Stimulated activated CD4-positive, alpha-beta T cell treated with anti-CD3 and anti-CD28 coated beads, TNF-alpha, amount 100 ng/mL, for 24 hours (primary cell): ENCODE data around the gene ATP9A.
A peak's percentile ranks its signal among the peaks of the same experiment; 100 is the strongest.
"Not testable (repeated sequence)": the region's sequence is repeated elsewhere in the genome, so short reads cannot be mapped to it uniquely, and the experiment has no call there.

Source experiments
- DNase-seq, 3 experiments: peaks; one replicate each; pipeline ENCODE4 v3.0.0-alpha.2; 2020; ENCODE audit warnings: low read depth in 3 of 3

The ATP9A gene

GRCh38 chr20:51577432-51578144, 190.6 kb downstream of the ATP9A start:
- DNase-seq = no peak

DNA sequence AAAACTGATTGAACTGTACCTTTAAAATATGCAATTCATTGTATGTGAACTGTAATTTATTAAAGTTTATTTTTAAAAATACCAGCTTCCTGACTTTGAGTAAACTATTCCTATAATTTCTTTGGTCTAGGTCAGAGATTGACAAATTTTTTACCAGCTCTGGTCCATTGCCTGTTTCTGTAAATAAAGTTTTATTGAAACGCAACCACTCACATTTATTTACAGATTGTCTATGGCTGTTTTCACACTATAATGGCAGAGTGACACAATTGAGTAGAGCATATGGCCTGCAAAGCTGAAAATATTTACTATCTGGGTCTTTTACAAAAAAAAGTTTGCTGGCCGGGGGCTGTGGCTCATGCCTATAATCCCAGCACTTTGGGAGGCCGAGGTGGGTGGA, 192.7 kb downstream of the ATP9A start:
- DNase-seq = no peak

- peak in 1 of 3 experiments; percentile 48 for DNase-seq
Measured at GRCh38 chr20:51574248-51575033, 193.7 kb downstream of the ATP9A start.

DNA sequence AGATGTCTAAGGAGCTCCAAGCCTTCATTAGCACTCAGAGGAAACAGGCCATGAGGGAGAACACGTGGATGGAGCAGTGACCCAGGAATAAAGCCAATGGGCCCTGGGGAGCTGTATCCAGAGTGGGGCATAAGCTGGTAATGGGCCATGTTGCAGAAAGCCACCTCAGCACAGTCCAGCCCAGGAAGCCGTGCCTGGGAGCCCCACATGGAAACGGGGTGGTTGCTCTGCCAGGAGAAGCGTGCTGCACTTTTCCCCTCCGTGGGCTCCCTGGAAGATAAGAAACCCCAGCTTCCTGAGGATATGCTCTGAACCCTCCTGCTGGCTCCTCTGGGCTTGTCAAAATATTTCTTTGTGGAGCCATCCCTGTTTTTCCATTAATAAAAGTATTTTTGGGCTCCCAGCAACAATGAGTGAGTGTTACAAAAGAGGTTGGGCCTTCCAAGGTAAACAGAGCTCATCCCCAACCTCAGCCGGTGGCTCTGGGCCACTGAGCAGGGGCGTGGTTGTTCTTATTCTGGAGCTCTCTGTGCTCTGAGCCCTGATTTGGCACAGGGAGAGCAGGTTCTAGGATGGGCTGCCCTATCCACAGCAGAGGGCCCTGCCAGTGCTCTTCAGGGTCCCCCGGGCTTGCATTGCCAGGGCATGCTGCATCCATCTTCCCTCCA, 194.5 kb downstream of the ATP9A start:
- DNase-seq = no peak

- no peak for DNase-seq
Measured at GRCh38 chr20:51571460-51571794, 196.8 kb downstream of the ATP9A start.

DNA sequence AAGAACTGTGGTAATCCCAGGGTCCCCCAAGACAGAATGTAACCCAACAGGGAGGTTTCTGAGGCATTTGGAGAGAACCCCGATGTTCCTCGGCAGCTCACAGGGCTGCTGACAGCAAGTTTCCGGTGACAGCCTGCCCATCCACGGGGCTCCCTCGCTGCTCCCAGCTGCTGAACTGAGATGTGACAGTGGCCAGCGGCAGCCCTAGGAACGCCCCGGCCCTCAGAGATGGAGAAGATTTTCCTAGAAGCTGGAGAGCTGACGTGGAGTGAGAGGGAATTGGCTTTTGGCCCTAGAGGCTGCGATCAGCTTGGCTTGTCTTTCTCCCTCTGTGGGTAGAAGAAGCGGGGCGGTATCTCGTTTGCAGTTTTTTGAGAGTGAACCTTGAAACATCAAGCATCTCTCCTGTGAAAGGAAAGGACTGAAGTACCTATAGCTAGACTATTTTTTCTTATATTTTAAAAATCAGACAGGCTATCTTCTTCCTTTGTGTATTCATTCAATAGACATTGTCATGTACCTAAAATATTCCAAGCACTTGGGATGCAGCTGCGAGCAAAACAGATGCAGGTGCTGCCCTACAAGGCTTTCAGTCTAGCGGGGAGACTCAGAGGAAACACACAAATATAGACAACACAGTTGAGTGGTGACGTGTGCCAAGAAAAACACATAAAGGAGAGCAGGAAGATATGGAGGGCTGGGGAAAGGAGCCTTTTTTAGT, 197.3 kb downstream of the ATP9A start:
- no peak for DNase-seq

DNA sequence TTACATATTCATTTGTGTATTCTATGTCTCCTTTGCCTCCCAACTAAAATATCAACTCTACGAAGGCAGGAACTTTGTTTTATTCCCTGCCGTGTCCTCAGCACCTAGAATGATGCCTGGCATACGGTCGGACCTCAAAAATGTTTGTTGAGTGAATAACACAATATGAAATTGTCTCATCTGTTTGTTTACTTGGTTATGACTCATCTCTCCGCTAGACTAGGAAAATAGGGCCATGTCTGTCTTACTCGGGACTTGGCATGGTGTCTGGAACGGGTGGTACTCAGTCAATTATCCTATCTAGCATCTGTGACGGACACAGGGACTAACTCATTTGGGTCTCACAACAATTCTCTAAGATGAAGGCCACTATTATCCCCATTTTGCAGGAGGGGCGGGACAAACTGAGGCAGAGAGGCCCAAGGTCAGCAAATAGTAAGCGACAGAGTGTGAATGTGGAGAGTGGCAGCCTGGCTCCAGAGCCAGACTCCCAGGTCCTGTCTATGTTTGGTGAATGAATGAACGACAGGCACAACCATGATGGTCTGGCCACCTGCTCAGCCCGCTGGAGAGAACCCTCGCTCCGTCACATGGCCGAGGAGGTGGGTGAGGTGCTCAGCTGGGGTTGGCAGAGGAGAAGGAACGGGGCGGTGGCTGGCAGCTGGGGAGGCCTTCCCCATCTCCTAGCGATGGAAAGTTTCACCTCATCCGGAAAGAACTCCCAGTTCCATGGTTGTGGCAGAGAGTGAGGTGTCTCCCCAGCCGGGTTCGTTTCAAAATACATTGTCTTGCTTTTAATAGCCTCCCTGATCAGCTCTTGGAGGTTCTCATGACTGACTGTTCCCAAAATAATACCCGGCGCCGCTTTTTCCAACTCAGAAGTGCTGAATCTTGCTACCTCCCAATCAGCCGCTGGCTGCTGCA, 198.1 kb downstream of the ATP9A start:
- no peak for DNase-seq

DNA sequence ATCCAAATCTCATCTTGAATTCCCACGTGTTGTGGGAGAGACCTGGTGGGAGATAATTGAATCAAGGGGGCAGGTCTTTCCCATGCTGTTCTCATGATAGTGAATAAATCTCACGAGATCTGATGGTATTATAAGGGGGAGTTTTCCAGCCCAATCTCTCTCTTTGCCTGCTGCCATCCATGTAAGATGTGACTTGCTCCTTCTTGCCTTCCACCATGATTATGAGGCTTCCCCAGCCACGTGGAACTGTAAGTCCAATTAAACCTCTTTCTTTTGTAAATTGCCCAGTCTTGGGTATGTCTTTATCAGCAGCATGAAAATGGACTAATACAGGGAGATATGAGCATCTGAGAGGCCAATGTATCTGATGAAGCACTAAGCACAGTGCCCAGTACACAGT, 199.7 kb downstream of the ATP9A start:
- DNase-seq = not testable (repeated sequence)

DNA sequence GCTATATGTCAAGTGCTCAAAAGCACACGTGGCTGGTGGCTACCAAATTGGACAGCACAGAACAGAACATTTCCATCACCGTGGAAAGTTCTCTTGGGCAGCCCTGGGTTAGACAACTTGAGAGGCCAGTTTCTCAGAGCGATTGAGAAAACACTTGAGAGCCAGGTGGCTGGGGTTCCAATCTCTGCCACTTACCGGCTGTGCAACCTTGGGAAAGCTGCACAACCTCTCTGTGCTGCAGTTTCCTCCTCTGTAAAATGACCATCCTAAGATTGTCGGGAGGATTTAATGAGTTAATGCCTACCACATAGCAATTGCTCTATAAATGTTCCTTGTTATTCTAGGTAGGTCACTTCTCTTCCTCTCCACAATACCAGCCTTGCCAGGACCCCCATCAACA, 200.6 kb downstream of the ATP9A start:
- DNase-seq = no peak

- DNase-seq = no peak
Measured at GRCh38 chr20:51566594-51566993, 201.6 kb downstream of the ATP9A start.

DNA sequence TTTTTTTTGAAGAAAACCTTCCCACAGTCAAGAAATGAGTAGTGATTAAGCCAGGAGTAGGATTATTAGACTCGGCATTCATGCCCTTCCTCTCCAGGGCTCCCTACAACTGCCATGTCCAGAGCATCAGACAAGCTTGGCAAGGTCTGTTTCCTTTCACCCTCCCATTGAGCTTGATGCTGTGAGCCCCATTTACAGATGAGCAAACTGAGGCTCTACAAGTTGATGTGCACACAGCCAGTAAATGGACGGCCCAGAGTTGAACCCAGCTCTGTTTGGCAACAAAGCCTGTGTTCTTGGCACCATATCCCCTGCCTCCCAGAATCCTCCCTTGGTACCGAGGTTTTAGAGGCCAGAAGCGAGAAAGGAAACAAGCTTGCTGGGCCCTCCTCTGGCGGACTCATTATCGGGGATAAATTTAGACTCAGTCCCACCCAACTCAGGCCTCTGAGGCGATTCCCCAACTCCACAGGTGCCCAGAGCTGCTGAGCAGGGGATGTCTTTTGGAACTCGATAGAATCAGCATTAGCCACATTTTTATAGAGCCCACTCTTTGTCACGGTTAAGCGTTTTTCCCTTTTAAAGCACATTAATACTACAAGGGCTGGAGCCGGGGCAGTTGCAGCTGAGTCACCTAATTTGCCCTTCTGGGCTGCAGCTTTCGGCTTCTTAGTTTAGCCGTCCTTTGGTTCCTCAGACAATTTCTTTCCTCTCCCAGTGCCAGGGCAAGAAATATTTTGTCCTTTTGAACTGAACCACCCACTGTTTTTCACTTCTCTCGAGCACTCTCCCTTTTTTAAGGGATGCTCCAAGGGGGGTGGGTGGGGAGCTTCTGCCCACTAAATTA, 202.7 kb downstream of the ATP9A start:
- DNase-seq = no peak

- no peak for DNase-seq
Measured at GRCh38 chr20:51563486-51564332, 204.5 kb downstream of the ATP9A start.

GRCh38 chr20:51563174-51563485, 205.1 kb downstream of the ATP9A start:
- DNase-seq = no peak

GRCh38 chr20:51562332-51563173, 205.6 kb downstream of the ATP9A start:
- no peak for DNase-seq

- DNase-seq = no peak
Measured at GRCh38 chr20:51562027-51562331, 206.2 kb downstream of the ATP9A start.

- DNase-seq = no peak
Measured at GRCh38 chr20:51560550-51561307, 207.5 kb downstream of the ATP9A start.

DNA sequence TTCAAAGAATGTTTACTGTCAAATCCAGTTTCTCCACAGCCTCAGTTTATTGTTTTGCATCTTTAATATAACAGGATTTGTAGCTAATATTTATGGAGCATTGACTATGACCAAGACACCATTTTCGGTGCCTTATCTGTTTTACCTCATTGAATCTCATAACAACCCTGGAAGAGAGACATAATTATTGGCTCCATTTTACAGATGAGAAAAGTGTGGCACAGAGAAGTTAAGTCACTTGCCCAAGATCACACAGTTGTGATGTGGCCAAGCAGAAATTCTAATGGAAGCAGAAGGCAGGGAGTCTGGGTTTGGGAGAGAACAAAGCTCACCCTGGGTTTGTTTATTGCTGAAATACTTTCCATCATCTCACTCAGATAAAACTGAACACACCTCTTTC, 208.1 kb downstream of the ATP9A start:
- no peak for DNase-seq
